SIG-M5 treated with dmso at 0.1 percent for 504 hours (cell line): Measurements from ENCODE around the gene PSD.

Experiments
- DNase-seq: peaks from one replicate; lab custom pipeline; 2025; ENCODE audit not compliant: unreplicated experiment; lab: John Stamatoyannopoulos, UW

The PSD gene

GRCh38 chr10:102405632-102406031, 13.0 kb downstream of the PSD start:
- no peak for DNase-seq

DNA sequence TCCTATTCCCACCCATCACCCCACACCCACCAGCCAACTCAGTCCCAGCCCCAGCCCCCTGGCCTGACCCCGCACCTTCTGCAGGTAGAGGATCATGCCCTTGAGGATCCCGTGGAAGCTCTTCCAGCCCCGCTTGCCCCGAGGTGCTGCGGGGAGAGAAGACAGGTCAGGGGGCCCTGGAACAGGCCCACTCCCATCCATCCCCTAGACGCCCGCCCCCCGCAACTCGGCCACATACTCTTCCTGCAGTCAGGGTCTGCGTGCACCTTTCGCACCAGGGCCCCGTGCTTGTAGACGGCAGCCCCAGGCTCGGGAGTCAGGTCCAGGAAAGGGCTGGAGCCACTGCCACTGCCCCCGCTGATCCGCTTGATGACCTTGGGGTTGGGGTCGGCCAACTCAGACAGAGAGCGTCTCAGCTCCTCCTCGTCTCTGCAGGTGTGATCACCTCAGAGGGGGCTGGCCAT, 13.4 kb downstream of the PSD start:
- DNase-seq: no peak

GRCh38 chr10:102404361-102405107, 14.1 kb downstream of the PSD start:
- DNase-seq: no peak

- DNase-seq: no peak
Measured at GRCh38 chr10:102403115-102403514, 15.5 kb downstream of the PSD start.

DNA sequence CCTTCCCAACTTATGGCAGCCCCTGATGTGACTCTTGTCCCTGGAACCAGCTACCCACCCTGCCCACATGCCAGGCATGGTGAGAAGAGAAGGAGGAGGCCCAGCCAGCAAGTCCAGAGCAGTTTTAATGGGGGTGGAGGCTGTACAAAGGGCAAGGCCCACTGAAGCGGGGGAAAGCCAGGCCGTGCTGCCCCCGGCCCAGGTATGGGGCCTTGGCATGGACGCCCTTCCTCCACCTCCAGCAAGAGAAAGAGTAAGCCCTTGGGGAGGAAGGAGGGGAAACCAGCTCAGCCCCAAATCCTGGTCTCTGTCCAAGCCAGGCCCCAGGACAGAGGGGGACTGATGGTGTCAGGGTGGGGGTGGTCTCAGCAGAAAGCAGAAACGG, 16.1 kb downstream of the PSD start:
- DNase-seq: no peak

- DNase-seq: no peak
Measured at GRCh38 chr10:102401735-102402511, 16.7 kb downstream of the PSD start.

DNA sequence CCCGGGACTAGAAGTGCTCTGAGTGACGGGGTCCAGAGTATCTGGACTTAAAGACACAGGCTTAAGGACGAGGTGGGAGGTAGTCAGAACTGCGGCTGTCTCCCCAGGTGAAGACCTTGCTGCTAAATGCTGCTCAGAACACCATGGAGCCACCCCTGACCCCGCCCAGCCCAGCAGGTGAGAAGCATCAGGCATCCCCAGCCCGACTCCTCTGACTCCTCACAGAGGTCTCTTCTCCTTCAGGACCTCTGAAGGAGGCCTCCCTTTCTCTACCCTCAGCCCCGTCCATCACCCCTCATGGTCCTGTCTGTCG, 17.3 kb downstream of the PSD start:
- no peak for DNase-seq

- DNase-seq: no peak
Measured at GRCh38 chr10:102400598-102401341, 17.8 kb downstream of the PSD start.

DNA sequence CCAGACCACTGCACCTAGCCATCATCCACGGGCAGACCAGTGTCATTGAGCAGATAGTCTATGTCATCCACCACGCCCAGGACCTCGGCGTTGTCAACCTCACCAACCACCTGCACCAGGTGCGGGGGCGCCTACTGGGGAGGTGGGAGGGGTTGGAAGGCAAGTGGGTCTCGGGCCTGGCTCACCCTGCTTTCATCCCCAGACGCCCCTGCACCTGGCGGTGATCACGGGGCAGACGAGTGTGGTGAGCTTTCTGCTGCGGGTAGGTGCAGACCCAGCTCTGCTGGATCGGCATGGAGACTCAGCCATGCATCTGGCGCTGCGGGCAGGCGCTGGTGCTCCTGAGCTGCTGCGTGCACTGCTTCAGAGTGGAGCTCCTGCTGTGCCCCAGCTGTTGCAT, 18.5 kb downstream of the PSD start:
- no peak for DNase-seq

- DNase-seq: peak; percentile 83
Measured at GRCh38 chr10:102399217-102400021, 19.2 kb downstream of the PSD start.

DNA sequence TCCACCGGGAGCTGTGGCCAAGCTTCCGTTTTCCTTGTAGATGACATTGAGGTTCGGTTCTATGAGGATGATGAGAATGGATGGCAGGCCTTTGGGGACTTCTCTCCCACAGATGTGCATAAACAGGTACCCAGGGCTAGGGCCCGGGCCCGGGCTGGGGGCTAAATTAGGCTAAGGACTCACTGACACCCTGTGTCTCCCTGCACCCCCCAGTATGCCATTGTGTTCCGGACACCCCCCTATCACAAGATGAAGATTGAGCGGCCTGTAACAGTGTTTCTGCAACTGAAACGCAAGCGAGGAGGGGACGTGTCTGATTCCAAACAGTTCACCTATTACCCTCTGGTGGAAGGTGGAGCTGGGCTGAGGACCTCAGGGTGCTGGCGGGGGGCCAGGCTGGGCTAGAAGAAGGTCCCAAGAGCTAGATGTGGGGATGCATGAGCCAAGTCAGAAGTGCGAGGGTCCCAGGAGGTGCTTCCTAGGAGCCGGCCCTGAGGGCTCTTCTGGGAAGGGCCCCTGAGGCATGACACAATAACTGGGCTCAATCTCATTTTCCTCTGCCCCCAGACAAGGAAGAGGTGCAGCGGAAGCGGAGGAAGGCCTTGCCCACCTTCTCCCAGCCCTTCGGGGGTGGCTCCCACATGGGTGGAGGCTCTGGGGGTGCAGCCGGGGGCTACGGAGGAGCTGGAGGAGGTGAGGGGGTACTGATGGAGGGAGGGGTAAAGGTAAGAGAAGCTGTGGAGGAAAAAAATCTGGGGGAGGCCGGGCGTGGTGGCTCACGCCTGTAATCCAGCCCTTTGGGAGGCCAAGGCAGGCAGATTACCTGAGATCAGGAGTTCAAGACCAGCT, 20.2 kb downstream of the PSD start:
- DNase-seq: no peak

DNA sequence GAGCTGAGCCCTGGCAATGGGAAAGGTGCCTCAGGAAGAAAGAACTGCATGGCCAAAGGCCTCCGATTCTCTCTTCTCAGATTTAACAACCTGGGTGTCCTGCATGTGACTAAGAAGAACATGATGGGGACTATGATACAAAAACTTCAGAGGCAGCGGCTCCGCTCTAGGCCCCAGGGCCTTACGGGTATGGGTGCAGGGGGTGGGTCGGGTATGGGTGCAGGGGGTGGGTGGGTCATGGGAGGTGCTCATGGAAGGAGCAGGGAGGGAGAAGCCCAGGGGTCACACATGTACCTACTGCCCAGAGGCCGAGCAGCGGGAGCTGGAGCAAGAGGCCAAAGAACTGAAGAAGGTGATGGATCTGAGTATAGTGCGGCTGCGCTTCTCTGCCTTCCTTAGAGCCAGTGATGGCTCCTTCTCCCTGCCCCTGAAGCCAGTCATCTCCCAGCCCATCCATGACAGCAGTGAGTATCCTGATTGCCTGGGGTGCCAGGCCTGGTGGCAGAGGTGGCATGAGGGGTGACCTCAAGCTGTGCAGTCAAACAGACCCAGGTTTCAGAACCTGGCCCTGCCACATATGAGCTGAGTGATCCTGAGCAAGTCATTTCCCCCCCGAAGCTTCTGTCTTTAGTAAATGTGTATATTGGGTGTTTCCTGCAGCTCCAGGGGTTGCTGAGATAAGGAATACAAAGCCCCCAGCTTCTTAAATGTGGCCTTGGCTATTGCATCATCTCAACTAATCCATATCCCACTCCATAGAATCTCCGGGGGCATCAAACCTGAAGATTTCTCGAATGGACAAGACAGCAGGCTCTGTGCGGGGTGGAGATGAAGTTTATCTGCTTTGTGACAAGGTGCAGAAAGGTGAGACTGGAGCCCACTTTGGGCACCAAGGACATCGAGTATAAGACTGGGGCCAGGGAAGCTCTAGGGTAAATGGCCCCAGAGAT, 21.1 kb downstream of the PSD start:
- no peak for DNase-seq

DNA sequence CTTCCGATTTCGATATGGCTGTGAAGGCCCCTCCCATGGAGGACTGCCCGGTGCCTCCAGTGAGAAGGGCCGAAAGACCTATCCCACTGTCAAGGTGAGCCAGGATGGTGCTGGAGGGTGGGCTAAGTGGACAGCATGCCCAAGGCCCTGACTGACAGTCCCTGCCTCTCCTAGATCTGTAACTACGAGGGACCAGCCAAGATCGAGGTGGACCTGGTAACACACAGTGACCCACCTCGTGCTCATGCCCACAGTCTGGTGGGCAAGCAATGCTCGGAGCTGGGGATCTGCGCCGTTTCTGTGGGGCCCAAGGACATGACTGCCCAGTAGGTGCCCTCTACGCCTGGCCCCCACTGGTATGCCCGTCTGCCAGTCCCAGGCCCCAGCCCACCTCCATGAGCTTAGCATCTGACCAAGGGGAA, 21.8 kb downstream of the PSD start:
- no peak for DNase-seq

- DNase-seq: no peak
Measured at GRCh38 chr10:102396317-102396650, 22.3 kb downstream of the PSD start.

- DNase-seq: peak; percentile 66
Measured at GRCh38 chr10:102395400-102396316, 22.9 kb downstream of the PSD start, which contains the start of gene NFKB2. Gene NFKB2, plus strand, starts transcription at chr10:102395705. Its CDS starts 255 bp downstream, at chr10:102395960.

- DNase-seq: peak; percentile 46
Measured at GRCh38 chr10:102394801-102395399, 23.7 kb downstream of the PSD start.

- peak; percentile 86 for DNase-seq
Measured at GRCh38 chr10:102394079-102394800, 24.3 kb downstream of the PSD start.
